ENCODE data around the gene MARK4. TPM values are rescaled to one million over a fixed set of nuclear protein-coding genes. Genes with fewer than 3 reads are reported as not detected.
"Not testable (repeated sequence)": the region's sequence is repeated elsewhere in the genome, so short reads cannot be mapped to it uniquely, and the experiment has no call there.

MARK4 gene
- total RNA-seq, 4 donors from 2014 or later = 14.0 to 35.5 (median 20.6) TPM

DNA sequence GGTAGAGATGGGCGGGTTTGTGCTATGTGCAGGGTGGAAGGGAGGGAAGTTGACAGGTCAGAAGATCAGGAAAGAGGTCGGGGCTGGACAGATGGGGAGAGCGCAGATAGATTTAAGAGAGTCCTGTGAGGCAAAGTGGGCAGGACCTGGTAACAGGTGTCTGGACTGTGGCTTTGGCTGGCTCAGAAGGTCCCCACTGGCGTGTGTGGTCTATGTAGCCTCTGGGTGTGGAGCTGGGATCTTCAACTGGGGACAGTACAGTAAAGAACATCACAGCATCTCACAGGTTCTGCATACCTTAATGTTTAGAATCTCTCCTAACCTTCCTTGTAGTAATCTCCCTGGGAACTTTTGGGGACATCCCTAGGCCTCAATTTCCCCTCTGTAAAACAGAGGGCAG is 53.9 kb downstream of the MARK4 start:
- ATAC-seq = no peak
- H3K36me3 ChIP-seq = peaks cover 0 to 27% of the 10 kb centered on the region in 2 donors
- 70 to 71% methylated on average over 4 of the region's 4 CpGs for WGBS, 2 donors (ENCODE audit: low coverage in 1 of 2)
- no peak overlapping the region for H3K27ac ChIP-seq
- no peak overlapping the region for H3K4me3 ChIP-seq
- H3K27me3 ChIP-seq = peaks cover 9% of the 10 kb centered on the region
- H3K4me1 ChIP-seq = peaks cover 0 to 9% (median 0%) of the 10 kb centered on the region in 3 donors
- TF ChIP-seq POLR2AphosphoS5 (IDR thresholded peaks at IDR 0.05) = no peak
- no peak for TF ChIP-seq EP300 (IDR thresholded peaks at IDR 0.05)
- TF ChIP-seq POLR2A (IDR thresholded peaks at IDR 0.05) = no peak
- no peak for TF ChIP-seq CTCF (IDR thresholded peaks at IDR 0.05)
- H3K9me3 ChIP-seq = no peaks in the 10 kb centered on the region

GRCh38 chr19:45305421-45305820 is 54.4 kb downstream of the MARK4 start:
- Histone ChIP-seq H3K9me3 (no peaks in the 10 kb centered on the region), H3K27me3 (peaks cover 9% of the 10 kb centered on the region), H3K4me3 (no peak overlapping the region), H3K36me3 (peaks cover 0 to 23% of the 10 kb centered on the region in 2 donors), H3K4me1 (peaks cover 0 to 13% (median 0%) of the 10 kb centered on the region in 3 donors), H3K27ac (no peak overlapping the region)
- WGBS, 2 donors (ENCODE audit: low coverage in 1 of 2) = 24 to 28% methylated on average over 5 of the region's 5 CpGs
- TF ChIP-seq POLR2A (IDR thresholded peaks at IDR 0.05) (no peak), EP300 (IDR thresholded peaks at IDR 0.05) (no peak), POLR2AphosphoS5 (IDR thresholded peaks at IDR 0.05) (no peak), CTCF (IDR thresholded peaks at IDR 0.05) (no peak)
- ATAC-seq = no peak

GRCh38 chr19:45306040-45306439 is 55.0 kb downstream of the MARK4 start:
- Histone ChIP-seq H3K27ac (no peak overlapping the region), H3K36me3 (peaks cover 0 to 16% of the 10 kb centered on the region in 2 donors), H3K4me1 (peaks cover 0 to 13% (median 0%) of the 10 kb centered on the region in 3 donors), H3K9me3 (no peaks in the 10 kb centered on the region), H3K4me3 (no peak overlapping the region), H3K27me3 (peaks cover 9% of the 10 kb centered on the region)
- ATAC-seq = no peak
- 17 to 83% methylated on average over 3 to 5 of the region's 9 CpGs for WGBS, 2 donors (ENCODE audit: low coverage in 1 of 2)
- TF ChIP-seq POLR2AphosphoS5 (IDR thresholded peaks at IDR 0.05) = no peak
- no peak for TF ChIP-seq CTCF (IDR thresholded peaks at IDR 0.05)
- no peak for TF ChIP-seq POLR2A (IDR thresholded peaks at IDR 0.05)
- TF ChIP-seq EP300 (IDR thresholded peaks at IDR 0.05) = no peak

DNA sequence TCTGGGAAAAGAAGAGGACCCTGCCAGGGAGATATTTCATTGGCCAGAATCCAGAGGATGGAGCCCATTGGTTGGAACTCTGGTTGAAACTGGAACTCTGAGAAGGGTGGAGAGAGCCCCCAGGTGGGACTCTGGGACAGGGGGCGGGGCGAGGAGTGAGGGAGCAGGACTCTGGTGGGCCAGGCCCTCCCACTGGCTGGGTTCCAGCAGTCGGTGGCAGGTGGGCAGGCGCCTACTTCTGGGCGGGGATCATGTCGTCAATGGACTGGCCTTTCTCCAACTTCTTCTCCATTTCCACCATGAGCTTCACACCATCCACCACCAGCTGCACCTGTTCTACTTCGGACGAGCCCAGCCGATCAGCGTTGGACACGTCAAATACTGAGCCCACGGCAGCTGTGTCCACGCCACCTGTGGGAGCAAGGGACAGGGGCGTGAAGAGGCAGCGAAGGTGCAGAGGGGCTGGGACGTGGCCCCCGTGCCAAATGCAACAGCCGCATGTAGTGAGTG is 55.5 kb downstream of the MARK4 start:
- WGBS, 2 donors (ENCODE audit: low coverage in 1 of 2) = 65 to 94% methylated on average over 3 to 8 of the region's 18 CpGs
- Histone ChIP-seq H3K27ac (no peak overlapping the region), H3K27me3 (peaks cover 9% of the 10 kb centered on the region), H3K36me3 (peaks cover 0 to 15% of the 10 kb centered on the region in 2 donors), H3K4me3 (no peak overlapping the region), H3K4me1 (peaks cover 0 to 13% (median 0%) of the 10 kb centered on the region in 3 donors), H3K9me3 (no peaks in the 10 kb centered on the region)
- no peak for TF ChIP-seq POLR2AphosphoS5 (IDR thresholded peaks at IDR 0.05)
- no peak for TF ChIP-seq POLR2A (IDR thresholded peaks at IDR 0.05)
- no peak for TF ChIP-seq CTCF (IDR thresholded peaks at IDR 0.05)
- no peak for TF ChIP-seq EP300 (IDR thresholded peaks at IDR 0.05)
- ATAC-seq = no peak

DNA sequence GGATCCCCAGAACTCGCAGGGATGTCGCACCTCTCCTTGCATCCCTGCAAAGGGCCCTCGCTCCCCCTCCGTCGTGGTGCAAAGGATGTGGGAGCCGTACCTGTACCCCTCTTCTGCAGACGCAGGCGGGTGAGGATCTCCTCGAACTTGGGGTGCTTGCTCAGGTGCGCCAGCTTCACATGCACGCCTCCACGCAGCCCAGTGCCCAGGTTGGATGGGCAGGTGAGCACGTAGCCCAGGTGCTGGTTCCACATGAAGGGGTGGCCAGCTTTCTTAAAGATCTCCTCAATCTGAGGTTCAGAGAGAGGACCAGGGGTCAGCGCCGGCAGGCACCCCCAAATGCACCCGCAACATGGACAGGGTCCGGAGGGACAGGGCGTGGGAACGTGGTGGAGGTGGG is 56.3 kb downstream of the MARK4 start:
- ATAC-seq = no peak
- H3K4me1 ChIP-seq = peaks cover 0 to 13% (median 0%) of the 10 kb centered on the region in 3 donors
- peaks cover 9% of the 10 kb centered on the region for H3K27me3 ChIP-seq
- H3K4me3 ChIP-seq = no peak overlapping the region
- H3K9me3 ChIP-seq = no peaks in the 10 kb centered on the region
- 40% methylated on average over 1 of the region's 19 CpGs; no CpG with 5 or more reads in 1 of the 2 donors for WGBS, 2 donors (ENCODE audit: low coverage in 1 of 2)
- H3K36me3 ChIP-seq = peaks cover 0 to 9% of the 10 kb centered on the region in 2 donors
- no peak for TF ChIP-seq EP300 (IDR thresholded peaks at IDR 0.05)
- TF ChIP-seq POLR2A (IDR thresholded peaks at IDR 0.05) = no peak
- no peak for TF ChIP-seq POLR2AphosphoS5 (IDR thresholded peaks at IDR 0.05)
- TF ChIP-seq CTCF (IDR thresholded peaks at IDR 0.05) = no peak
- H3K27ac ChIP-seq = no peak overlapping the region

DNA sequence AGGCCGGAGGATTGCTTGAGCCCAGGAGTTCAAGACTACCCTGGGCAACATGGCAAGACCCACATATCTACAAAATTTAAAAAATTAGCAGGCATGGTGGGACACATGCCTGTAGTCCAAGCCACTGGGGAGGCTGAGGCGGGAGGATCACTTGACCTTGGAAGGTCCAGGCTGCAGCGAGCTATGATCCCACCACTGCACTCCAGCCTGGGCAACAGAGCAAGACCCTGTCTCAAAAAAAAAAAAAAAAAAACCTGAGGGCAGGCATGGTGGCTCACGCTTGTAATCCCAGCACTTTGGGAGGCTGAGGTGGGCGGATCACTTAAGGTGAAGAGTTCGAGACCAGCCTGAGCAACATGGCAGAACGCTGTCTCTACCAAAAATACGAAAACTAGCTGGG is 58.3 kb downstream of the MARK4 start:
- ATAC-seq, H3K27me3 ChIP-seq, H3K36me3 ChIP-seq, H3K27ac ChIP-seq, H3K4me3 ChIP-seq, H3K9me3 ChIP-seq: not testable (repeated sequence)
- 91% methylated on average over 6 of the region's 8 CpGs; no CpG with 5 or more reads in 1 of the 2 donors for WGBS, 2 donors (ENCODE audit: low coverage in 1 of 2)
- H3K4me1 ChIP-seq = peaks cover 0 to 13% (median 0%) of the 10 kb centered on the region in 3 donors

Data from gastroesophageal sphincter (tissue), 4 donors.